Smooth muscle cell (in vitro differentiated cells): ENCODE data around the gene ZSCAN21. TPM values are rescaled to one million over a fixed set of nuclear protein-coding genes. Genes with fewer than 3 reads are reported as not detected.

Source experiments
- DNase-seq: peaks from one replicate; lab custom pipeline; 2025; ENCODE audit not compliant: unreplicated experiment; lab: John Stamatoyannopoulos, UW
- H2AFZ ChIP-seq: fragments of 200-600 bp; sonication (generic); 2 replicates; pipeline ENCODE4 v1.6.0; 2016; ENCODE audit warnings: antibody characterized with exemption, low read depth, mild to moderate bottlenecking
- H3F3A ChIP-seq: fragments of 200-600 bp; sonication (generic); 2 replicates; pipeline ENCODE4 v1.6.0; 2017; ENCODE audit warnings: antibody characterized with exemption, low read depth
- H3K27ac ChIP-seq: fragments of 200-600 bp; sonication (generic); 2 replicates; pipeline ENCODE4 v1.5.1; 2016; ENCODE audit warnings: low read depth, mild to moderate bottlenecking
- H3K27me3 ChIP-seq: fragments of 200-600 bp; sonication (generic); 2 replicates; pipeline ENCODE4 v1.6.1; 2016; ENCODE audit warnings: low read depth, mild to moderate bottlenecking
- H3K36me3 ChIP-seq: fragments of 200-600 bp; sonication (generic); 2 replicates; pipeline ENCODE4 v1.5.1; 2016; ENCODE audit warnings: low read depth
- H3K4me1 ChIP-seq: fragments of 200-600 bp; sonication (generic); 2 replicates; pipeline ENCODE4 v1.5.1; 2016; ENCODE audit warnings: low read depth
- H3K4me2 ChIP-seq: fragments of 200-600 bp; sonication (generic); 2 replicates; pipeline ENCODE4 v1.6.0; 2016; ENCODE audit warnings: mild to moderate bottlenecking
- H3K4me3 ChIP-seq: fragments of 200-600 bp; sonication (generic); 2 replicates; pipeline ENCODE4 v1.5.1; 2016; ENCODE audit warnings: mild to moderate bottlenecking
- H3K79me2 ChIP-seq: fragments of 200-600 bp; sonication (generic); 2 replicates; pipeline ENCODE4 v1.6.0; 2016; ENCODE audit warnings: low read depth, mild to moderate bottlenecking
- H3K9ac ChIP-seq: fragments of 200-600 bp; sonication (generic); 2 replicates; pipeline ENCODE4 v1.6.0; 2016; ENCODE audit warnings: low read depth
- H3K9me3 ChIP-seq: fragments of 200-600 bp; sonication (generic); replicated peaks from 2 replicates; pipeline ENCODE4 v1.5.1; 2016; ENCODE audit warnings: low read depth
- H4K20me1 ChIP-seq: fragments of 200-600 bp; sonication (generic); 2 replicates; pipeline ENCODE4 v1.6.0; 2016; ENCODE audit warnings: low read depth
- WGBS: methylation state at CpG from one replicate; pipeline ENCODE4 v1.1.7; 2016; ENCODE audit warnings: low lambda C conversion rate; 5-methylcytosine and 5-hydroxymethylcytosine counted together
- polyA plus RNA-seq: library from polyadenylated mRNA; unstranded; fragments of >200 nt; fragmentation: Nextera tagmentation; extraction: Ambion mirVana; gene quantifications from 2 replicates; pipeline ENCODE4 v1.2.1, GENCODE V29; 2016
- total RNA-seq: library from RNA; depleted of rRNA; stranded (reverse); fragments of >200 nt; gene quantifications from 2 replicates; pipeline ENCODE4 v1.2.3, GENCODE V29; 2014
- TF ChIP-seq, protein P1 (sequence below): fragments of 200-600 bp; sonication (generic); IDR thresholded peaks from 2 replicates; pipeline ENCODE4 v1.5.1; 2017; ENCODE audit warnings: borderline replicate concordance, mild to moderate bottlenecking, antibody characterized with exemption; ENCODE audit not compliant: insufficient read depth, poor library complexity, severe bottlenecking

Gene ZSCAN21
- total and polyA plus RNA-seq, 2 experiments from 2014 or later: 11.3 to 15.3 TPM

DNA sequence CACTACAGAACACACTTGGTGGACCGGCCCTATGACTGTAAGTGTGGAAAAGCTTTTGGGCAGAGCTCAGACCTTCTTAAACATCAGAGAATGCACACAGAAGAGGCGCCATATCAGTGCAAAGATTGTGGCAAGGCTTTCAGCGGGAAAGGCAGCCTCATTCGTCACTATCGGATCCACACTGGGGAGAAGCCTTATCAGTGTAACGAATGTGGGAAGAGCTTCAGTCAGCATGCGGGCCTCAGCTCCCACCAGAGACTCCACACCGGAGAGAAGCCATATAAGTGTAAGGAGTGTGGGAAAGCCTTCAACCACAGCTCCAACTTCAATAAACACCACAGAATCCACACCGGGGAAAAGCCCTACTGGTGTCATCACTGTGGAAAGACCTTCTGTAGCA lies 14.6 kb downstream of the ZSCAN21 start:
- Histone ChIP-seq H4K20me1 (no peaks in the 10 kb centered on the region), H3K27ac (no peak overlapping the region), H3K27me3 (no peaks in the 10 kb centered on the region), H3K9me3 (no peaks in the 10 kb centered on the region), H3K9ac (no peak overlapping the region), H3K4me2 (no peak overlapping the region), H3F3A (peaks cover 28% of the 10 kb centered on the region), H2AFZ (no peak overlapping the region), H3K36me3 (peaks cover 5% of the 10 kb centered on the region), H3K4me3 (no peak overlapping the region), H3K79me2 (no peaks in the 10 kb centered on the region), H3K4me1 (no peaks in the 10 kb centered on the region)
- TF ChIP-seq, protein P1, sequence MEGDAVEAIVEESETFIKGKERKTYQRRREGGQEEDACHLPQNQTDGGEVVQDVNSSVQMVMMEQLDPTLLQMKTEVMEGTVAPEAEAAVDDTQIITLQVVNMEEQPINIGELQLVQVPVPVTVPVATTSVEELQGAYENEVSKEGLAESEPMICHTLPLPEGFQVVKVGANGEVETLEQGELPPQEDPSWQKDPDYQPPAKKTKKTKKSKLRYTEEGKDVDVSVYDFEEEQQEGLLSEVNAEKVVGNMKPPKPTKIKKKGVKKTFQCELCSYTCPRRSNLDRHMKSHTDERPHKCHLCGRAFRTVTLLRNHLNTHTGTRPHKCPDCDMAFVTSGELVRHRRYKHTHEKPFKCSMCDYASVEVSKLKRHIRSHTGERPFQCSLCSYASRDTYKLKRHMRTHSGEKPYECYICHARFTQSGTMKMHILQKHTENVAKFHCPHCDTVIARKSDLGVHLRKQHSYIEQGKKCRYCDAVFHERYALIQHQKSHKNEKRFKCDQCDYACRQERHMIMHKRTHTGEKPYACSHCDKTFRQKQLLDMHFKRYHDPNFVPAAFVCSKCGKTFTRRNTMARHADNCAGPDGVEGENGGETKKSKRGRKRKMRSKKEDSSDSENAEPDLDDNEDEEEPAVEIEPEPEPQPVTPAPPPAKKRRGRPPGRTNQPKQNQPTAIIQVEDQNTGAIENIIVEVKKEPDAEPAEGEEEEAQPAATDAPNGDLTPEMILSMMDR: no peak
- WGBS: 87% methylated on average over 9 of the region's 9 CpGs
- DNase-seq: no peak

DNA sequence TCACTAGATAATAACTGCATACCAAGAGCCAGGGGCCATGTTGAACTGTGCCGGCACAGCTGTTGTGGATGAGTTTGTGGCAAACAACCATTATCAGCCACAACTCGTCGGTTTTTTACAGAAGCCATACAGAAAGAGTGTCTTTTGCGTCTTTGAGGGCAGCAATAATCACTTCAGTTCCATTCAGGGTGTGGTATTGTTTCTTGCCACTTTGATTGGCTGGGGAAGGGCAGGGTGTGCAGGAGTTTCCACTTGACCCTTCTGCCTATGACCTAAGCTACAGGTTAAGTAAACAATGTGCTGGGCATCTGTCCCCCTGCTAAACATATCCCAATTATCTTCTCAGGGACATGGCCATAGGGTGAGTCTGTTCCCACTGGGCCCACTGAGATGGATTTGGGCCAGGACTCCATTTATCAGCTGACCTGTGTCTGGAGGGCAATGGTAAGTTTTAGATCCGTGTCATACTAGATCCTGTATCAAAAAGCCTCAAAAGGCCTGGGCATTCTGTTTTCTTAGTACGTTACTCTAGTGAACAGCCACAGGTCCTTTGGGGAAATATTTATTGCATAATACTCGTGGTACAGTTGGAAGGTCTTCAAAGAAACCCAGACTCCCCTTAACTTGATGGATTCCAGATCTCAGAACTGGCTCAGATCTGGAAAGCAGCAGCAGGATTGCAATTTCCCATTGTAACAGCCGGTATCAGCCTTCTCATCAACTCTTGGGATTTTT lies 16.0 kb downstream of the ZSCAN21 start:
- H3K27ac ChIP-seq: peak overlapping the region; percentile 3
- no peak for DNase-seq
- H3K9me3 ChIP-seq: peaks cover 11% of the 10 kb centered on the region
- no peaks in the 10 kb centered on the region for H4K20me1 ChIP-seq
- H3F3A ChIP-seq: peaks cover 30% of the 10 kb centered on the region
- 40% methylated on average over 8 of the region's 8 CpGs for WGBS
- TF ChIP-seq, protein P1: no peak
- no peaks in the 10 kb centered on the region for H3K4me1 ChIP-seq
- peaks cover 12% of the 10 kb centered on the region for H3K36me3 ChIP-seq
- H2AFZ ChIP-seq: no peak overlapping the region
- H3K9ac ChIP-seq: no peak overlapping the region
- H3K27me3 ChIP-seq: no peaks in the 10 kb centered on the region
- H3K4me3 ChIP-seq: no peak overlapping the region
- no peaks in the 10 kb centered on the region for H3K79me2 ChIP-seq
- H3K4me2 ChIP-seq: no peak overlapping the region

DNA sequence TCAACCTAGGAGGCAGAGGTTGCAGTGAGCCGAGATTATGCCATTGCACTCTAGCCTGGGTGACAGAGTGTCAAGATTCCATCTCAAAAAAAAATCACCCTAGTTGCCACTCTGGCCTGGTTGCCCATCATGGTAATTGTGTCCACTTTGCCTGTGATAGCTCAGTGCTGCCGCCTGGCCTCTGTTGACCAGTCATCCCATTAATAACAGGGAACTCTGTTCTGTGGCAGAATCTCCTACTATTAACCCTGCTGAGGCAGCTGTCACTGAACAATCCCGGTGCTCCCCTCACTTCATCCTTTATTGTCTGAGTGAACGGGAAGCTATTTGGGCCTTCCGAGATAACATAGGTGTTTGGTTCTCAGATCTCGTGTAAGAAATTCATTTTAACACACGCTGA lies 17.4 kb downstream of the ZSCAN21 start:
- H3K4me3 ChIP-seq: no peak overlapping the region
- H3K27ac ChIP-seq: no peak overlapping the region
- peaks cover 30% of the 10 kb centered on the region for H3F3A ChIP-seq
- H3K4me1 ChIP-seq: no peaks in the 10 kb centered on the region
- H3K36me3 ChIP-seq: peaks cover 25% of the 10 kb centered on the region
- H3K9ac ChIP-seq: no peak overlapping the region
- H2AFZ ChIP-seq: no peak overlapping the region
- 96% methylated on average over 7 of the region's 7 CpGs for WGBS
- H4K20me1 ChIP-seq: no peaks in the 10 kb centered on the region
- no peak for DNase-seq
- no peaks in the 10 kb centered on the region for H3K79me2 ChIP-seq
- peaks cover 23% of the 10 kb centered on the region for H3K9me3 ChIP-seq
- H3K4me2 ChIP-seq: no peak overlapping the region
- no peaks in the 10 kb centered on the region for H3K27me3 ChIP-seq
- TF ChIP-seq, protein P1: no peak

DNA sequence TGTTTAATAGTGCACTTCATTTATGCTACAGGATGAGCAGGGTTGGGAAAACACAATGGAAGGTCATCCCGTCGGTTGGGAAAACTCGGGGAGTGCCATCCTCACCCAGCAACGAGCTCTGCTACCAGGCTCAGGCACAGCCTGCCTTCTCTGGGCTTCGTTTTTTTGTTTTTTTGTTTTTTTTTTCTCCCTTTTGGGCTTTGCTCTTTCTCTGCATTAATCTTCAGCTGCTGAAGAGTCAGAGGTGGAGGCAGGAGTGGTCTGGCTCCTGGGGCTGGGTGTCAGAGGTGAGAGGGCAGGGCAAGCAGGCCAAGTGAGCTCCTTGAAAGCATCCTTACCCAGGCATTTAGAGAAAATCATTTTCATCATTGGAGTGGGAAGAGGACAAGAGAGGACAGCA lies 20.4 kb downstream of the ZSCAN21 start:
- no peak for DNase-seq
- Histone ChIP-seq H3F3A (peaks cover 25% of the 10 kb centered on the region), H3K27me3 (no peaks in the 10 kb centered on the region), H3K36me3 (peaks cover 55% of the 10 kb centered on the region), H4K20me1 (no peaks in the 10 kb centered on the region), H3K4me3 (no peak overlapping the region), H3K4me2 (no peak overlapping the region), H3K4me1 (no peaks in the 10 kb centered on the region), H3K9ac (no peak overlapping the region), H3K27ac (no peak overlapping the region), H3K79me2 (peaks cover 8% of the 10 kb centered on the region), H2AFZ (no peak overlapping the region), H3K9me3 (peaks cover 35% of the 10 kb centered on the region)
- WGBS: 98% methylated on average over 5 of the region's 5 CpGs
- TF ChIP-seq, protein P1: no peak
